HepG2 (cell line): Measurements from ENCODE around the gene BMERB1. TPM values are rescaled to one million over a fixed set of nuclear protein-coding genes. Genes with fewer than 3 reads are reported as not detected.
"Not testable (repeated sequence)": the region's sequence is repeated elsewhere in the genome, so short reads cannot be mapped to it uniquely, and the experiment has no call there.

Experiments used
- ATAC-seq: fragments of 200-7000 bp; cut with Tn5 transposase; 3 replicates; pipeline ENCODE4 v1.9.1; 2020; ENCODE audit warnings: mild to moderate bottlenecking, moderate library complexity
- BruUV-seq: library from RNA; stranded (reverse); fragments of 400-500 nt; replicated peaks from 2 replicates; lab custom pipeline; 2021; lab: Mats Ljungman, UMichigan
- CTCF ChIA-PET: fragments of 300-600 bp; formaldehyde crosslinking; extraction: SDS; loops from one replicate; lab custom pipeline; 2021; ENCODE audit warnings: low total read pairs, inconsistent platforms, low intra/inter-chr PET ratio; lab: Yijun Ruan, JAX
- POLR2A ChIA-PET: fragments of 350-600 bp; sonication (Branson Sonifier 250); formaldehyde crosslinking; loops from one replicate; lab custom pipeline; 2020; ENCODE audit warnings: antibody characterized with exemption, inconsistent platforms; lab: Yijun Ruan, JAX
- DNase-seq: peaks from one replicate; pipeline ENCODE4 v3.0.0-alpha.2; 2015; ENCODE audit warnings: low spot score
- FAIRE-seq: peaks from 3 replicates; lab custom pipeline; 2011; peaks lifted over from hg19 to GRCh38; lab: Jason Lieb, UNC
- H2AFZ ChIP-seq: one replicate; pipeline ENCODE4 v1.6.1; 2011; ENCODE audit warnings: low read length, inconsistent platforms
- H3K27ac ChIP-seq: fragments of 300-600 bp; 3 replicates; pipeline ENCODE4 v1.8.0; 2011; ENCODE audit warnings: mixed run types, mild to moderate bottlenecking, mixed read lengths, low read length, inconsistent platforms; ENCODE audit not compliant: insufficient read depth; ENCODE audit errors: extremely low read length
- H3K27me3 ChIP-seq, 2 experiments: fragments of 200-600 bp in 1 of 2; 2 replicates in 1 of 2; 3 replicates in 1 of 2; pipeline versions ENCODE4 v1.6.0 to v1.8.0; 2011; ENCODE audit warnings: low read length in 2 of 2, mild to moderate bottlenecking in 2 of 2, moderate library complexity in 2 of 2, inconsistent platforms in 1 of 2; ENCODE audit not compliant: insufficient read depth in 2 of 2, control insufficient read depth in 1 of 2
- H3K36me3 ChIP-seq, 2 experiments: fragments of 200-600 bp in 1 of 2; replicated peaks in 1 of 2; 2 replicates in 1 of 2; 3 replicates in 1 of 2; pipeline versions ENCODE4 v1.5.1 to v1.8.0; 2011; ENCODE audit warnings: low read length in 2 of 2, inconsistent platforms in 1 of 2; ENCODE audit not compliant: insufficient read depth in 2 of 2, control insufficient read depth in 1 of 2
- H3K4me1 ChIP-seq: 2 replicates; pipeline ENCODE4 v1.5.1; 2012; ENCODE audit warnings: low read length, inconsistent platforms; ENCODE audit not compliant: insufficient read depth
- H3K4me2 ChIP-seq: 2 replicates; pipeline ENCODE4 v1.6.0; 2011; ENCODE audit warnings: low read depth, low read length, inconsistent platforms
- H3K4me3 ChIP-seq, 3 experiments: fragments of 200-600 bp in 1 of 3; sonication (generic), shearing (Covaris generic) in 1 of 3; replicated peaks in 1 of 3; 2 replicates each; pipeline ENCODE4 v1.5.1; 2011 to 2016; ENCODE audit warnings: low read length in 3 of 3, inconsistent platforms in 2 of 3, low read depth in 2 of 3, mild to moderate bottlenecking in 2 of 3, control low read depth in 1 of 3, mixed read lengths in 1 of 3; ENCODE audit not compliant: insufficient read depth in 1 of 3
- H3K79me2 ChIP-seq: one replicate; pipeline ENCODE4 v1.6.1; 2011; ENCODE audit warnings: low read length, inconsistent platforms; ENCODE audit not compliant: insufficient read depth
- H3K9ac ChIP-seq: 2 replicates; pipeline ENCODE4 v1.6.0; 2011; ENCODE audit warnings: mild to moderate bottlenecking, low read depth, low read length, inconsistent platforms; ENCODE audit not compliant: insufficient read depth
- H3K9me3 ChIP-seq: 2 replicates; pipeline ENCODE4 v1.5.1; 2012; ENCODE audit warnings: mild to moderate bottlenecking, low read length
- H4K20me1 ChIP-seq: 2 replicates; pipeline ENCODE4 v1.6.0; 2011; ENCODE audit warnings: inconsistent platforms, mild to moderate bottlenecking, low read length, moderate library complexity; ENCODE audit not compliant: insufficient read depth
- DZIP1 ChIP-seq: sonication (generic); formaldehyde crosslinking; IDR thresholded peaks from 2 replicates; pipeline ENCODE4 v1.5.0; 2020; ENCODE audit warnings: mild to moderate bottlenecking, missing genetic modification reagents
- ZNF121 ChIP-seq: sonication (generic); formaldehyde crosslinking; IDR thresholded peaks from 2 replicates; pipeline ENCODE4 v1.5.0; 2020; ENCODE audit warnings: mild to moderate bottlenecking, missing genetic modification reagents
- ZNF770 ChIP-seq: sonication (generic); formaldehyde crosslinking; IDR thresholded peaks from 2 replicates; pipeline ENCODE4 v1.5.0; 2020; ENCODE audit warnings: mild to moderate bottlenecking, missing genetic modification reagents
- WGBS: methylation state at CpG from one replicate; pipeline ENCODE4 v1.1.6; 2017; ENCODE audit warnings: low lambda C conversion rate; 5-methylcytosine and 5-hydroxymethylcytosine counted together
- in situ Hi-C: cut with HindIII; loops from 2 replicates; pipeline ENCODE4 v1.10.0; 2017; ENCODE audit warnings: low pct_unique_long_range_greater_than_20kb; ENCODE audit not compliant: extremely low pct_ligation_motif_present
- intact Hi-C: fragments of 100-400 bp; cut with micrococcal nuclease; formaldehyde crosslinking; loops from one replicate; pipeline ENCODE4 v1.10.0; 2022; ENCODE audit not compliant: unreplicated experiment
- polyA plus RNA-seq, 8 experiments: library from polyadenylated mRNA; depleted of rRNA in 3 of 8; stranded (reverse) in 7 of 8; unstranded in 1 of 8; fragments of >200 nt; fragmentation: Illumina TruSeq in 4 of 8; extraction: Trizol in 4 of 8; gene quantifications; 2 replicates each; pipeline versions ENCODE4 v1.2.1 to v1.2.3, GENCODE V29; 2011 to 2016; ENCODE audit warnings: low read depth in 4 of 8, missing spikeins in 1 of 8, mixed read lengths in 1 of 8; ENCODE audit not compliant: insufficient read depth in 1 of 8
- total RNA-seq, 5 experiments: library from RNA; depleted of rRNA; stranded (reverse); fragments of >200 nt; fragmentation: Illumina TruSeq; extraction: Trizol; gene quantifications; 2 replicates each; pipeline ENCODE4 v1.2.3, GENCODE V29; 2016; ENCODE audit warnings: low read depth in 1 of 5

The BMERB1 gene
- total and polyA plus RNA-seq, 2 of the 13 experiments (the other 11 are each of a cell fraction or from before 2014, with no cell fraction given) = 1.4 TPM

GRCh38 chr16:15400314-15400713 is 34.1 kb upstream of the BMERB1 start:
- intact Hi-C loops, ATAC-seq: not testable (repeated sequence)
- TF ChIP-seq ZNF121 (CRISPR knock-in tag) (peak; percentile 97), ZNF770 (CRISPR knock-in tag) (peak; percentile 91), DZIP1 (0 out of 2 replicates have a peak, but pooled peaks have one; percentile 60)

More at GRCh38 chr16:15400314-15400713, 34.1 kb upstream of the BMERB1 start:
- H4K20me1 ChIP-seq, H3K4me2 ChIP-seq, H3K4me3 ChIP-seq, H3K27me3 ChIP-seq, in situ Hi-C loops, BruUV-seq, H3K9ac ChIP-seq, DNase-seq, H3K9me3 ChIP-seq, CTCF ChIA-PET, POLR2A ChIA-PET, FAIRE-seq, H2AFZ ChIP-seq: not testable (repeated sequence)
- WGBS = 98% methylated on average over 6 of the region's 6 CpGs
- H3K36me3 ChIP-seq = peaks cover 1 to 18% of the 10 kb centered on the region in 2 experiments; a peak in 4 of 5 replicates
- H3K27ac ChIP-seq = peak overlapping the region; percentile 11
- peaks cover 34% of the 10 kb centered on the region for H3K79me2 ChIP-seq
- H3K4me1 ChIP-seq = peaks cover 71% of the 10 kb centered on the region
